Measurements from ENCODE around the gene TMEM242. TPM values are rescaled to one million over a fixed set of nuclear protein-coding genes. Genes with fewer than 3 reads are reported as not detected.

Gene TMEM242
- total and polyA plus RNA-seq, 10 of the 15 experiments (the other 5 are each of a cell fraction or from before 2014, with no cell fraction given): 2.8 to 9.8 (median 5.5) TPM

GRCh38 chr6:157244780-157245179 is 78.5 kb downstream of the TMEM242 start (continued):
- TF ChIP-seq E4F1 (IDR thresholded peaks at IDR 0.05; ENCODE audit: borderline replicate concordance, partially characterized antibody) (no peak), SMARCA5 (IDR thresholded peaks at IDR 0.05) (no peak), ZNF592 (IDR thresholded peaks at IDR 0.05) (no peak)

GRCh38 chr6:157244175-157244574 is 79.1 kb downstream of the TMEM242 start:
- Histone ChIP-seq H3K9me3 (replicated peaks; ENCODE audit: control insufficient read depth, insufficient read depth, low read length) (no peaks in the 10 kb centered on the region; the same call in 1 of the 3 replicates), H2AFZ (ENCODE audit: control insufficient read depth, low read depth, low read length) (no peak overlapping the region), H3K79me2 (ENCODE audit: control insufficient read depth, insufficient read depth, low read length) (no peaks in the 10 kb centered on the region), H3K4me1 (ENCODE audit: control insufficient read depth, insufficient read depth, low read length) (no peaks in the 10 kb centered on the region), H3K27me3 (replicated peaks in 1 of 2; ENCODE audit: control insufficient read depth in 2 of 2, insufficient read depth in 2 of 2, low read length in 1 of 2) (peaks cover 0 to 2% of the 10 kb centered on the region in 2 experiments; a peak in 2 of 4 replicates), H3K4me2 (ENCODE audit: control insufficient read depth, insufficient read depth) (no peak overlapping the region), H3K27ac (ENCODE audit: control insufficient read depth, insufficient read depth) (no peak overlapping the region), H3K36me3 (ENCODE audit: control insufficient read depth in 2 of 2, insufficient read depth in 2 of 2, low read length in 1 of 2) (no peaks in the 10 kb centered on the region), H4K20me1 (ENCODE audit: control insufficient read depth, insufficient read depth) (no peaks in the 10 kb centered on the region), H3K9ac (ENCODE audit: control insufficient read depth, insufficient read depth, low read length) (no peak overlapping the region), H3K4me3 (no peak overlapping the region)
- no peak for ATAC-seq
- TF ChIP-seq MAX (IDR thresholded peaks at IDR 0.05; ENCODE audit: low read depth, low read length): no peak
- no peak for TF ChIP-seq PKNOX1 (IDR thresholded peaks at IDR 0.05)
- no peak for TF ChIP-seq JUND (IDR thresholded peaks at IDR 0.05; ENCODE audit: low read depth, low read length)
- 23% methylated on average over 4 of the region's 4 CpGs for WGBS (ENCODE audit: insufficient coverage, insufficient replicate concordance, low lambda C conversion rate, missing lambda C conversion rate)
- in situ Hi-C loops (cut with MboI): no loop called here
- ChIA-PET RAD21 (ENCODE audit: unreplicated experiment) (no interaction called here), SMC1A (ENCODE audit: uncharacterized antibody, unreplicated experiment) (no interaction called here), POLR2A (no interaction called here), CTCF (interaction anchor here (1.1 kb wide), 1 partner anchor 31 kb away, joined by 3 read pairs; no protein-coding TSS in a partner anchor)
- no TSS peak for BruUV-seq (replicated peaks)
- intact Hi-C loops (cut with micrococcal nuclease; ENCODE audit: unreplicated experiment): no loop called here
- FAIRE-seq: no peak
- no peak for DNase-seq (ENCODE audit: low read depth, low spot score)
